IMR-90 (cell line): Measurements from ENCODE around the gene CADM1. TPM values are rescaled to one million over a fixed set of nuclear protein-coding genes. Genes with fewer than 3 reads are reported as not detected.

Experiments
- ATAC-seq: fragments of 200-7000 bp; cut with Tn5 transposase; 2 replicates; pipeline ENCODE4 v1.9.1; 2020; ENCODE audit warnings: low read depth, mild to moderate bottlenecking, moderate library complexity
- BruUV-seq: library from RNA; stranded (reverse); fragments of 400-500 nt; replicated peaks from 2 replicates; lab custom pipeline; 2021; lab: Mats Ljungman, UMichigan
- CTCF ChIA-PET: fragments of 300-600 bp; formaldehyde crosslinking; extraction: SDS; loops from one replicate; lab custom pipeline; 2021; ENCODE audit warnings: antibody characterized with exemption; lab: Yijun Ruan, JAX
- POLR2A ChIA-PET: fragments of 300-600 bp; sonication (Branson Sonifier 250); formaldehyde crosslinking; loops from one replicate; lab custom pipeline; 2022; ENCODE audit warnings: antibody characterized with exemption; ENCODE audit not compliant: unreplicated experiment; lab: Charles Lee
- DNase-seq: peaks from one replicate; pipeline ENCODE4 v3.0.0; 2013
- H2AFZ ChIP-seq: replicated peaks from 2 replicates; pipeline ENCODE3; 2013; ENCODE audit warnings: low read length, mild to moderate bottlenecking; ENCODE audit not compliant: poor library complexity
- H2AK5ac ChIP-seq: 2 replicates; pipeline ENCODE4 v1.6.1; 2013; ENCODE audit warnings: low read depth, low read length, inconsistent platforms
- H2AK9ac ChIP-seq: replicated peaks from 2 replicates; pipeline ENCODE3; 2013; ENCODE audit warnings: mild to moderate bottlenecking, low read depth, low read length, moderate library complexity; ENCODE audit not compliant: poor library complexity
- H2BK120ac ChIP-seq: 2 replicates; pipeline ENCODE4 v1.6.1; 2013; ENCODE audit warnings: low read depth, low read length, inconsistent platforms
- H2BK15ac ChIP-seq: 3 replicates; pipeline ENCODE4 v1.6.1; 2013; ENCODE audit warnings: low read depth, low read length, inconsistent platforms
- H2BK20ac ChIP-seq: 2 replicates; pipeline ENCODE4 v1.6.1; 2013; ENCODE audit warnings: low read depth, mild to moderate bottlenecking, inconsistent platforms, low read length, moderate library complexity
- H2BK5ac ChIP-seq: 2 replicates; pipeline ENCODE4 v1.6.1; 2013; ENCODE audit warnings: mild to moderate bottlenecking, low read depth, low read length, inconsistent platforms; ENCODE audit not compliant: poor library complexity, severe bottlenecking
- H3K14ac ChIP-seq: replicated peaks from 2 replicates; pipeline ENCODE4 v1.6.1; 2013; ENCODE audit warnings: low read depth, low read length, inconsistent platforms
- H3K18ac ChIP-seq: 2 replicates; pipeline ENCODE4 v1.6.1; 2013; ENCODE audit warnings: low read depth, low read length, control low read depth
- H3K23ac ChIP-seq: 2 replicates; pipeline ENCODE4 v1.6.1; 2013; ENCODE audit warnings: low read depth, low read length, inconsistent platforms
- H3K27ac ChIP-seq: 2 replicates; pipeline ENCODE4 v1.5.1; 2013; ENCODE audit warnings: mild to moderate bottlenecking, control low read depth, low read length; ENCODE audit not compliant: insufficient read depth
- H3K27me3 ChIP-seq: 2 replicates; pipeline ENCODE4 v1.6.1; 2013; ENCODE audit warnings: low read length; ENCODE audit not compliant: control insufficient read depth, insufficient read depth
- H3K36me3 ChIP-seq: 2 replicates; pipeline ENCODE4 v1.6.1; 2013; ENCODE audit warnings: low read length, mixed read lengths; ENCODE audit not compliant: control insufficient read depth, insufficient read depth
- H3K4ac ChIP-seq: 2 replicates; pipeline ENCODE4 v1.6.1; 2013; ENCODE audit warnings: low read depth, low read length, inconsistent platforms
- H3K4me1 ChIP-seq: 2 replicates; pipeline ENCODE4 v1.6.1; 2013; ENCODE audit warnings: low read length, mixed read lengths; ENCODE audit not compliant: control insufficient read depth, insufficient read depth
- H3K4me2 ChIP-seq: 2 replicates; pipeline ENCODE4 v1.6.1; 2013; ENCODE audit warnings: low read depth, mild to moderate bottlenecking, control low read depth, low read length, moderate library complexity
- H3K4me3 ChIP-seq: 2 replicates; pipeline ENCODE4 v1.5.1; 2013; ENCODE audit warnings: low read depth, mild to moderate bottlenecking, control low read depth, low read length, moderate library complexity; ENCODE audit not compliant: insufficient read depth
- H3K56ac ChIP-seq: 2 replicates; pipeline ENCODE4 v1.6.1; 2013; ENCODE audit warnings: low read length, inconsistent platforms; ENCODE audit not compliant: insufficient read depth; ENCODE audit errors: extremely low read depth
- H3K79me1 ChIP-seq, 2 experiments: 2 replicates each; pipeline ENCODE4 v1.6.1; 2013; ENCODE audit warnings: low read length in 2 of 2, inconsistent platforms in 1 of 2, low read depth in 1 of 2
- H3K9ac ChIP-seq: 2 replicates; pipeline ENCODE4 v1.6.1; 2013; ENCODE audit warnings: low read depth, low read length, control low read depth
- H3K9me1 ChIP-seq: 2 replicates; pipeline ENCODE4 v1.6.1; 2013; ENCODE audit warnings: low read length, inconsistent platforms; ENCODE audit not compliant: insufficient read depth
- H3K9me3 ChIP-seq: 2 replicates; pipeline ENCODE4 v1.6.1; 2013; ENCODE audit warnings: low read length; ENCODE audit not compliant: control insufficient read depth, insufficient read depth
- H4K20me1 ChIP-seq: 2 replicates; pipeline ENCODE4 v1.6.1; 2013; ENCODE audit warnings: low read length, inconsistent platforms; ENCODE audit not compliant: insufficient read depth
- H4K5ac ChIP-seq: 2 replicates; pipeline ENCODE4 v1.6.1; 2013; ENCODE audit warnings: mild to moderate bottlenecking, low read depth, low read length, control low read depth
- H4K8ac ChIP-seq, 2 experiments: 2 replicates each; pipeline ENCODE4 v1.6.1; 2013; ENCODE audit warnings: low read depth in 2 of 2, low read length in 2 of 2, control low read depth in 1 of 2, inconsistent platforms in 1 of 2
- H4K91ac ChIP-seq: 2 replicates; pipeline ENCODE4 v1.6.1; 2013; ENCODE audit warnings: low read depth, low read length, inconsistent platforms; ENCODE audit not compliant: insufficient read depth
- BHLHE40 ChIP-seq: fragments of 150-350 bp; IDR thresholded peaks from 2 replicates; pipeline ENCODE4 v1.6.1; 2016; ENCODE audit warnings: mild to moderate bottlenecking, low read depth, low read length
- CHD1 ChIP-seq: IDR thresholded peaks from 2 replicates; pipeline ENCODE4 v1.6.1; 2012; ENCODE audit warnings: low read depth, low read length, improper control_type of control experiment
- ELK1 ChIP-seq: fragments of 150-350 bp; IDR thresholded peaks from 2 replicates; pipeline ENCODE4 v1.6.1; 2016; ENCODE audit warnings: low read depth, mild to moderate bottlenecking, low read length, moderate library complexity, borderline replicate concordance
- MAFK ChIP-seq: IDR thresholded peaks from 2 replicates; pipeline ENCODE4 v1.6.1; 2012; ENCODE audit warnings: low read depth, low read length, improper control_type of control experiment
- MAZ ChIP-seq: IDR thresholded peaks from 2 replicates; pipeline ENCODE4 v1.6.1; 2012; ENCODE audit warnings: low read depth, mild to moderate bottlenecking, low read length, improper control_type of control experiment, moderate library complexity, borderline replicate concordance
- MXI1 ChIP-seq: IDR thresholded peaks from 2 replicates; pipeline ENCODE4 v1.6.1; 2012; ENCODE audit warnings: low read depth, mild to moderate bottlenecking, low read length, moderate library complexity, borderline replicate concordance
- POLR2A ChIP-seq: IDR thresholded peaks from 2 replicates; pipeline ENCODE4 v1.6.1; 2012; ENCODE audit warnings: mild to moderate bottlenecking, low read depth, low read length
- RFX5 ChIP-seq: IDR thresholded peaks from 2 replicates; pipeline ENCODE4 v1.8.0; 2012; ENCODE audit warnings: low read depth, mild to moderate bottlenecking, low read length, moderate library complexity
- WGBS, 2 experiments: methylation state at CpG; one replicate each; pipeline versions ENCODE4 v1.1.5 to v1.1.7; 2013; ENCODE audit warnings: missing lambda C conversion rate in 2 of 2; ENCODE audit not compliant: insufficient read length in 1 of 2; ENCODE audit errors: extremely low coverage in 2 of 2; 5-methylcytosine and 5-hydroxymethylcytosine counted together
- dilution Hi-C: fragments of 300-500 bp; cut with HindIII; formaldehyde crosslinking; loops from one replicate; pipeline ENCODE4 v1.14.3; 2018; ENCODE audit warnings: low sequenced_read_pairs; ENCODE audit not compliant: unreplicated experiment
- in situ Hi-C: fragments of 300-500 bp; cut with MboI; formaldehyde crosslinking; loops from 3 replicates; pipeline ENCODE4 v1.14.3; 2019; ENCODE audit warnings: low sequenced_read_pairs, inconsistent platforms, mixed read lengths
- intact Hi-C: fragments of 100-400 bp; cut with micrococcal nuclease; formaldehyde crosslinking; loops from 2 replicates; pipeline ENCODE4 v1.10.0; 2022
- polyA plus RNA-seq, 3 experiments: library from polyadenylated mRNA; depleted of rRNA; stranded (reverse); fragments of >200 nt; gene quantifications; 2 replicates each; pipeline ENCODE4 v1.2.3, GENCODE V29; 2012; ENCODE audit warnings: low replicate concordance in 1 of 3
- total RNA-seq: library from RNA; depleted of rRNA; stranded (reverse); fragments of >200 nt; gene quantifications from 2 replicates; pipeline ENCODE4 v1.2.3, GENCODE V29; 2012

CADM1 gene
- total and polyA plus RNA-seq, 2 of the 4 experiments (the other 2 are of a cell fraction), result 28.8 to 77.1 TPM

- ChIA-PET CTCF (interaction anchor here (0.9 kb wide), 1 partner anchor 9 kb away, joined by 3 read pairs; no protein-coding TSS in a partner anchor), POLR2A (no interaction called here)
- Histone ChIP-seq H4K20me1 (no peaks in the 10 kb centered on the region), H2BK15ac (no peak overlapping the region), H4K91ac (no peak overlapping the region), H3K79me1 (no peaks in the 10 kb centered on the region), H3K18ac (no peak overlapping the region), H3K9ac (no peak overlapping the region), H3K14ac (no peak overlapping the region), H3K4me3 (no peak overlapping the region), H3K9me1 (0 out of 2 replicates have a peak, but pooled peaks cover 2% of the 10 kb centered on the region), H3K4ac (no peak overlapping the region), H2AK5ac (no peak overlapping the region), H2BK120ac (no peak overlapping the region), H4K8ac (no peak overlapping the region), H3K4me1 (0 out of 2 replicates have a peak, but pooled peaks cover 1% of the 10 kb centered on the region), H3K56ac (no peak overlapping the region), H3K23ac (no peak overlapping the region), H2AFZ (no peak overlapping the region), H3K4me2 (no peak overlapping the region), H2AK9ac (no peak overlapping the region), H2BK5ac (no peak overlapping the region), H4K5ac (no peak overlapping the region), H2BK20ac (no peak overlapping the region), H3K27me3 (no peaks in the 10 kb centered on the region), H3K9me3 (no peaks in the 10 kb centered on the region), H3K27ac (no peak overlapping the region), H3K36me3 (no peaks in the 10 kb centered on the region)
- no CpG with 5 or more reads among the region's 5 CpGs for WGBS, 2 experiments
- intact Hi-C loops (no loop called here), in situ Hi-C loops (no loop called here), dilution Hi-C loops (no loop called here)
- DNase-seq (no peak), ATAC-seq (peak; percentile 35; the same call in 1 of the 2 replicates)
- BruUV-seq, result no TSS peak
- TF ChIP-seq CHD1, result no peak
- no peak for TF ChIP-seq RFX5
- no peak for TF ChIP-seq MXI1
- no peak for TF ChIP-seq POLR2A
- no peak for TF ChIP-seq MAZ
- no peak for TF ChIP-seq BHLHE40
- TF ChIP-seq MAFK, result no peak
- TF ChIP-seq ELK1, result no peak
Observed at GRCh38 chr11:115263799-115264656, 240.2 kb downstream of the CADM1 start.
